MM.1S (cell line): Measurements from ENCODE around the gene UBE2K.

Source experiments
- DNase-seq: peaks from one replicate; pipeline ENCODE4 v3.0.0-alpha.2; 2015
- H2AFZ ChIP-seq: fragments of 300-600 bp; sonication (generic); 2 replicates; pipeline ENCODE4 v1.6.0; 2016; ENCODE audit warnings: antibody characterized with exemption, low read length
- H3F3A ChIP-seq: fragments of 300-600 bp; sonication (generic); 2 replicates; pipeline ENCODE4 v1.6.1; 2016; ENCODE audit warnings: mild to moderate bottlenecking, antibody characterized with exemption, low read length, moderate library complexity, mixed read lengths; ENCODE audit not compliant: insufficient read depth
- H3K27ac ChIP-seq: fragments of 300-600 bp; sonication (generic); 2 replicates; pipeline ENCODE4 v1.5.1; 2016; ENCODE audit warnings: mild to moderate bottlenecking, low read length
- H3K27me3 ChIP-seq: fragments of 300-600 bp; sonication (generic); replicated peaks from 2 replicates; pipeline ENCODE4 v1.6.0; 2016; ENCODE audit warnings: low read length; ENCODE audit not compliant: insufficient read depth
- H3K36me3 ChIP-seq: fragments of 300-600 bp; sonication (generic); replicated peaks from 2 replicates; pipeline ENCODE4 v1.6.1; 2016; ENCODE audit warnings: mild to moderate bottlenecking, low read length, mixed read lengths; ENCODE audit not compliant: insufficient read depth
- H3K4me1 ChIP-seq: fragments of 300-600 bp; sonication (generic); 2 replicates; pipeline ENCODE4 v1.6.1; 2016; ENCODE audit warnings: low read length, mixed read lengths
- H3K4me2 ChIP-seq: fragments of 300-600 bp; sonication (generic); 2 replicates; pipeline ENCODE4 v1.6.0; 2016; ENCODE audit warnings: low read depth, low read length
- H3K4me3 ChIP-seq: fragments of 300-600 bp; sonication (generic); 2 replicates; pipeline ENCODE4 v1.5.1; 2016; ENCODE audit warnings: low read length, mixed read lengths
- H3K79me2 ChIP-seq: fragments of 300-600 bp; sonication (generic); 2 replicates; pipeline ENCODE4 v1.6.1; 2016; ENCODE audit warnings: mixed run types, low read length, mixed read lengths
- H3K9ac ChIP-seq: fragments of 300-600 bp; sonication (generic); 2 replicates; pipeline ENCODE4 v1.6.1; 2016; ENCODE audit warnings: low read length, mixed read lengths
- H3K9me2 ChIP-seq: fragments of 300-600 bp; sonication (generic); replicated peaks from 2 replicates; pipeline ENCODE4 v1.6.1; 2016; ENCODE audit warnings: mild to moderate bottlenecking, low read length, mixed read lengths; ENCODE audit not compliant: insufficient read depth
- H3K9me3 ChIP-seq: fragments of 300-600 bp; sonication (generic); replicated peaks from 2 replicates; pipeline ENCODE4 v1.6.1; 2016; ENCODE audit warnings: mild to moderate bottlenecking, low read length, mixed read lengths; ENCODE audit not compliant: insufficient read depth
- H4K20me1 ChIP-seq: fragments of 300-600 bp; sonication (generic); 2 replicates; pipeline ENCODE4 v1.6.1; 2016; ENCODE audit warnings: mild to moderate bottlenecking, low read length, moderate library complexity, mixed read lengths; ENCODE audit not compliant: insufficient read depth
- EZH2 ChIP-seq: fragments of 300-600 bp; sonication (generic); optimal IDR thresholded peaks from 2 replicates; pipeline ENCODE3; 2017; ENCODE audit warnings: low read depth, mild to moderate bottlenecking, antibody characterized with exemption, low read length, mixed read lengths
- EZH2phosphoT487 ChIP-seq: fragments of 300-600 bp; sonication (generic); IDR thresholded peaks from 2 replicates; pipeline ENCODE4 v1.6.1; 2018; ENCODE audit warnings: antibody characterized with exemption, low read length
- TF ChIP-seq, protein P1 (sequence below): fragments of 300-600 bp; sonication (generic); IDR thresholded peaks from 2 replicates; pipeline ENCODE4 v1.5.1; 2016; ENCODE audit warnings: antibody characterized with exemption, low read length, mixed read lengths

UBE2K gene

DNA sequence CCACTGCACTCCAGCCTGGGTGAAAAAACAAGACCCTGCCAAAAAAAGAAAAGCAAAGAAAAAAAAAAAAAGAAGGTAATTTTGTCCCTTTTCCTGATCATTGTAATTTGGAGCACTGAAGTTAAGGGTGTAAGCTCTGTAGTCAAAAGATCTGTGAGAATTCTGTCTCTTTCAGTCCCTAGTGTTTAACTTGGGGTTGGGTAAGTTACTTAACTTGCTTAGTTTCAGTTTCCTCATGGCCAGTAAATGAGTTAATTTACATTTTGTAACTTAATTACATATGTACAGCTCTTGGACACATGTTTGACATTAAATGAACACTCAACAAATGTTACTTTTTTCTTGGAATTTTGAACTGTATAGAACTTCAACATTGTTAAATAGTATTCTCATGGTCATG is 10.9 kb upstream of the UBE2K start:
- H3K4me2 ChIP-seq, result peak overlapping the region; percentile 4; the same call in 1 of the 2 replicates
- no peak overlapping the region for H2AFZ ChIP-seq
- no peaks in the 10 kb centered on the region for H3K79me2 ChIP-seq
- H3F3A ChIP-seq, result peaks cover 8% of the 10 kb centered on the region; the same call in 1 of the 2 replicates
- H3K4me1 ChIP-seq, result peaks cover 18% of the 10 kb centered on the region
- no peak overlapping the region for H3K27ac ChIP-seq
- no peaks in the 10 kb centered on the region for H3K36me3 ChIP-seq
- no peaks in the 10 kb centered on the region for H4K20me1 ChIP-seq
- no peak overlapping the region for H3K4me3 ChIP-seq
- H3K27me3 ChIP-seq, result no peaks in the 10 kb centered on the region
- TF ChIP-seq EZH2, result no peak
- TF ChIP-seq EZH2phosphoT487, result no peak
- H3K9ac ChIP-seq, result no peak overlapping the region
- H3K9me3 ChIP-seq, result no peaks in the 10 kb centered on the region
- peak; percentile 26 for DNase-seq
- no peaks in the 10 kb centered on the region for H3K9me2 ChIP-seq

DNA sequence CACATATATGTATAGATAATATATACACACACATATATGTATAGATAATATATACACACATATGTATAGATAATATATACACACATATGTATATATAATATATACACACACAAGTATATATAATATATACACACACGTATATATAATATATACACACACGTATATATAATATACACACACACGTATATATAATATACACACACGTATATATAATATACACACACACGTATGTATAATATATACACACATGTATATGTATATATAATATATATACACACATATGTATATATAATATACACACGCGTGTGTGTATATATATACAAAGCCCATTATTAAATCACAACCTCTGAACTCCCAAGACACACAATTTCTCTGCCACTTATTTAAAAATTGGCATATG is 8.0 kb upstream of the UBE2K start:
- Histone ChIP-seq H3K79me2 (no peaks in the 10 kb centered on the region), H4K20me1 (no peaks in the 10 kb centered on the region), H3F3A (peaks cover 5% of the 10 kb centered on the region; the same call in 1 of the 2 replicates), H3K36me3 (no peaks in the 10 kb centered on the region), H3K27me3 (no peaks in the 10 kb centered on the region), H3K9me3 (no peaks in the 10 kb centered on the region), H3K9me2 (no peaks in the 10 kb centered on the region), H3K9ac (no peak overlapping the region), H3K27ac (no peak overlapping the region), H3K4me1 (peaks cover 12% of the 10 kb centered on the region), H3K4me3 (no peak overlapping the region), H2AFZ (no peak overlapping the region), H3K4me2 (no peak overlapping the region)
- no peak for DNase-seq
- TF ChIP-seq EZH2 (no peak), EZH2phosphoT487 (no peak)
- TF ChIP-seq, protein P1, sequence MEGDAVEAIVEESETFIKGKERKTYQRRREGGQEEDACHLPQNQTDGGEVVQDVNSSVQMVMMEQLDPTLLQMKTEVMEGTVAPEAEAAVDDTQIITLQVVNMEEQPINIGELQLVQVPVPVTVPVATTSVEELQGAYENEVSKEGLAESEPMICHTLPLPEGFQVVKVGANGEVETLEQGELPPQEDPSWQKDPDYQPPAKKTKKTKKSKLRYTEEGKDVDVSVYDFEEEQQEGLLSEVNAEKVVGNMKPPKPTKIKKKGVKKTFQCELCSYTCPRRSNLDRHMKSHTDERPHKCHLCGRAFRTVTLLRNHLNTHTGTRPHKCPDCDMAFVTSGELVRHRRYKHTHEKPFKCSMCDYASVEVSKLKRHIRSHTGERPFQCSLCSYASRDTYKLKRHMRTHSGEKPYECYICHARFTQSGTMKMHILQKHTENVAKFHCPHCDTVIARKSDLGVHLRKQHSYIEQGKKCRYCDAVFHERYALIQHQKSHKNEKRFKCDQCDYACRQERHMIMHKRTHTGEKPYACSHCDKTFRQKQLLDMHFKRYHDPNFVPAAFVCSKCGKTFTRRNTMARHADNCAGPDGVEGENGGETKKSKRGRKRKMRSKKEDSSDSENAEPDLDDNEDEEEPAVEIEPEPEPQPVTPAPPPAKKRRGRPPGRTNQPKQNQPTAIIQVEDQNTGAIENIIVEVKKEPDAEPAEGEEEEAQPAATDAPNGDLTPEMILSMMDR, result no peak

DNA sequence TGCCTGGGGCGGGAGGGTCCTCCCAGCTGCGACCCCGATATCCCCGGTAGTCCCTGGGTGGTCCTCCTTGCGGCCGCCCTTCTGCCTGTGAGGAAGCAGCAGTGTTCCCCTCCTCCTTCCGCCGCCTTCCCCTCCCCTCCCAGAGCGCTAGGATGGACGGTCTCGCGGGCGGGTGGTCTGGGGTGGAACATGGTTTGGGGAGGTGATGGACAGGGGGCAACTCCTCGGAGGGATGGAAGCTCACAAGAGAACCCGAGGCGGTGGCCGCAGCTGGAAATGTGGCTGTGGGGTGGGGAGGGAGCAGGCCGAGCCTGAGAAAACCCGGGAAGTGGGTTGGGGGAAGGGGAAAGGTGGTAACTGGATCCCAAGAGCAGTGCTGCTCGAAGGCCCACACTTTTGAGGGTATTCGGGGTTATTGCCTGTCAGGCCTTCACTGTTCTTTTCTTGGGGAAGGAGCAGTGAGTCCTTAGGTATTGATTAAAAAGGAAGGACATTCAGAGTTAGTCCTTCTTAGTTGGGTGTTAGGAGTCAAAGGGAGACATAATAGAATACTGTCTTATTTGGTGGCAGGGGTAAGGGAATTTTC is 581 bp downstream of the UBE2K start:
- H3K4me2 ChIP-seq, result peak overlapping the region; percentile 58
- peak overlapping the region; percentile 86 for H3K9ac ChIP-seq
- H3K27me3 ChIP-seq, result no peaks in the 10 kb centered on the region
- H3K4me1 ChIP-seq, result peaks cover 15% of the 10 kb centered on the region
- no peaks in the 10 kb centered on the region for H3K36me3 ChIP-seq
- H3K79me2 ChIP-seq, result peaks cover 57% of the 10 kb centered on the region
- H3K4me3 ChIP-seq, result peak overlapping the region; percentile 93
- H3K27ac ChIP-seq, result peak overlapping the region; percentile 35; the same call in 1 of the 2 replicates
- H3K9me3 ChIP-seq, result no peaks in the 10 kb centered on the region
- TF ChIP-seq, protein P1, result no peak
- no peak for TF ChIP-seq EZH2
- no peak for TF ChIP-seq EZH2phosphoT487
- H2AFZ ChIP-seq, result peak overlapping the region; percentile 82
- H3K9me2 ChIP-seq, result no peaks in the 10 kb centered on the region
- 0 out of 2 replicates have a peak, but pooled peaks cover 3% of the 10 kb centered on the region for H4K20me1 ChIP-seq
- DNase-seq, result peak; percentile 21
- H3F3A ChIP-seq, result peaks cover 3% of the 10 kb centered on the region; the same call in 1 of the 2 replicates
